AG08396 (cell line): Measurements from ENCODE around the gene SLC39A11.

Source experiments
- DNase-seq: peaks from one replicate; pipeline ENCODE4 v3.0.0; 2012; ENCODE audit warnings: low spot score, mixed read lengths

SLC39A11 gene

GRCh38 chr17:73042809-73043685, 49.4 kb downstream of the SLC39A11 start:
- no peak for DNase-seq

- no peak for DNase-seq
Observed at GRCh38 chr17:73042225-73042624, 50.3 kb downstream of the SLC39A11 start.

- no peak for DNase-seq
Observed at GRCh38 chr17:73039282-73039681, 53.2 kb downstream of the SLC39A11 start.

GRCh38 chr17:73031472-73031871, 61.0 kb downstream of the SLC39A11 start:
- no peak for DNase-seq

GRCh38 chr17:73030995-73031394, 61.5 kb downstream of the SLC39A11 start:
- no peak for DNase-seq

GRCh38 chr17:73030501-73030921, 62.0 kb downstream of the SLC39A11 start:
- peak; percentile 60 for DNase-seq

GRCh38 chr17:73029991-73030390, 62.5 kb downstream of the SLC39A11 start:
- DNase-seq, result no peak

- DNase-seq, result no peak
Observed at GRCh38 chr17:73029021-73029420, 63.5 kb downstream of the SLC39A11 start.

GRCh38 chr17:73028299-73028755, 64.2 kb downstream of the SLC39A11 start:
- DNase-seq, result peak; percentile 72

GRCh38 chr17:73027130-73027741, 65.3 kb downstream of the SLC39A11 start:
- peak; percentile 37 for DNase-seq

GRCh38 chr17:73025041-73025560, 67.4 kb downstream of the SLC39A11 start:
- no peak for DNase-seq

- no peak for DNase-seq
Observed at GRCh38 chr17:73023759-73024158, 68.7 kb downstream of the SLC39A11 start.

- no peak for DNase-seq
Observed at GRCh38 chr17:73022694-73023093, 69.8 kb downstream of the SLC39A11 start.

GRCh38 chr17:73021771-73022170, 70.7 kb downstream of the SLC39A11 start:
- no peak for DNase-seq

- DNase-seq, result no peak
Observed at GRCh38 chr17:73020110-73020509, 72.4 kb downstream of the SLC39A11 start.

GRCh38 chr17:73018599-73018998, 73.9 kb downstream of the SLC39A11 start:
- no peak for DNase-seq

- peak; percentile 73 for DNase-seq
Observed at GRCh38 chr17:73017658-73018057, 74.8 kb downstream of the SLC39A11 start.

GRCh38 chr17:73015722-73016276, 76.7 kb downstream of the SLC39A11 start:
- DNase-seq, result no peak

- no peak for DNase-seq
Observed at GRCh38 chr17:73013816-73014663, 78.4 kb downstream of the SLC39A11 start.

- DNase-seq, result no peak
Observed at GRCh38 chr17:73013301-73013700, 79.2 kb downstream of the SLC39A11 start.

- no peak for DNase-seq
Observed at GRCh38 chr17:73011016-73011486, 81.4 kb downstream of the SLC39A11 start.

GRCh38 chr17:73010414-73010813, 82.1 kb downstream of the SLC39A11 start:
- no peak for DNase-seq
